Prostate gland (tissue), 2 donors: ENCODE data around the gene SUN5.

ENCODE experiments used
- POLR2A ChIP-seq: fragments of 450-650 bp; IDR thresholded peaks from one replicate; pipeline ENCODE4 v1.6.1; 2016; ENCODE audit warnings: antibody characterized with exemption, mild to moderate bottlenecking
- POLR2AphosphoS5 ChIP-seq: sonication (generic); formaldehyde crosslinking; IDR thresholded peaks from one replicate; pipeline ENCODE4 v1.6.1; 2017; ENCODE audit warnings: antibody characterized with exemption
- TF ChIP-seq, protein P1 (sequence below), 4 experiments: fragments of 200-600 bp in 2 of 4; fragments of 450-650 bp in 2 of 4; sonication (generic) in 2 of 4; IDR thresholded peaks; 1 replicate in 3 of 4; 2 replicates in 1 of 4; pipeline ENCODE4 v1.5.1; 2016 to 2019; ENCODE audit warnings: antibody characterized with exemption in 4 of 4, mild to moderate bottlenecking in 2 of 4, moderate library complexity in 2 of 4

DNA sequence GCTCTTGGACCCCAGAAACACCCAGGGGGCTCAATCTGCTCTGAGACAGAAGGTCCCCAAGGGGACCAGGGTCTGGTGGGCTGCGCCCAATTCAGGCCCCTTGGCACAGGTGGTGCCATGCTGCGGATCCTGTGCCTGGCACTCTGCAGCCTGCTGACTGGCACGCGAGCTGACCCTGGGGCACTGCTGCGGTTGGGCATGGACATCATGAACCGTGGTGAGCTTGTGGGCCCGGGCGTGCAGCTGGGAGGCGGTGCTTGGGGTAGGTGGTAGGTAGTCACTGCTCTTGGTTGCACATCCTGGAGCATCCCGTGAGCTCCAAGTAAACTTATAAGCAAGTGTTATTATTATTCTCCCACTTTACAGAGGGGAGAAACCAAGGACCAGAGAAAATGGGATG is 27.3 kb upstream of the SUN5 start, which contains the start of gene BPIFB6:
- TF ChIP-seq, protein P1, sequence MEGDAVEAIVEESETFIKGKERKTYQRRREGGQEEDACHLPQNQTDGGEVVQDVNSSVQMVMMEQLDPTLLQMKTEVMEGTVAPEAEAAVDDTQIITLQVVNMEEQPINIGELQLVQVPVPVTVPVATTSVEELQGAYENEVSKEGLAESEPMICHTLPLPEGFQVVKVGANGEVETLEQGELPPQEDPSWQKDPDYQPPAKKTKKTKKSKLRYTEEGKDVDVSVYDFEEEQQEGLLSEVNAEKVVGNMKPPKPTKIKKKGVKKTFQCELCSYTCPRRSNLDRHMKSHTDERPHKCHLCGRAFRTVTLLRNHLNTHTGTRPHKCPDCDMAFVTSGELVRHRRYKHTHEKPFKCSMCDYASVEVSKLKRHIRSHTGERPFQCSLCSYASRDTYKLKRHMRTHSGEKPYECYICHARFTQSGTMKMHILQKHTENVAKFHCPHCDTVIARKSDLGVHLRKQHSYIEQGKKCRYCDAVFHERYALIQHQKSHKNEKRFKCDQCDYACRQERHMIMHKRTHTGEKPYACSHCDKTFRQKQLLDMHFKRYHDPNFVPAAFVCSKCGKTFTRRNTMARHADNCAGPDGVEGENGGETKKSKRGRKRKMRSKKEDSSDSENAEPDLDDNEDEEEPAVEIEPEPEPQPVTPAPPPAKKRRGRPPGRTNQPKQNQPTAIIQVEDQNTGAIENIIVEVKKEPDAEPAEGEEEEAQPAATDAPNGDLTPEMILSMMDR (IDR thresholded peaks at IDR 0.05), result no peak
- TF ChIP-seq POLR2A (no peak), POLR2AphosphoS5 (no peak)
